GM19328 (cell line): ENCODE measurements around the gene ERAP2.
"Not testable (repeated sequence)": the region's sequence is repeated elsewhere in the genome, so short reads cannot be mapped to it uniquely, and the experiment has no call there.

Experiments
- ATAC-seq: cut with Tn5 transposase; IDR thresholded peaks from one replicate; pipeline ENCODE4 v1.9.1; 2021; ENCODE audit warnings: mild to moderate bottlenecking, moderate library complexity; ENCODE audit not compliant: unreplicated experiment

ERAP2 gene

GRCh38 chr5:96861076-96861475, 15.2 kb upstream of the ERAP2 start:
- ATAC-seq: no peak

- no peak for ATAC-seq
Measured at GRCh38 chr5:96863114-96863513, 13.2 kb upstream of the ERAP2 start.

GRCh38 chr5:96863949-96864584, 12.2 kb upstream of the ERAP2 start:
- no peak for ATAC-seq

GRCh38 chr5:96864922-96865530, 11.3 kb upstream of the ERAP2 start:
- ATAC-seq: no peak

GRCh38 chr5:96868603-96869371, 7.5 kb upstream of the ERAP2 start:
- peak; percentile 77 for ATAC-seq

- ATAC-seq: no peak
Measured at GRCh38 chr5:96869372-96869641, 7.0 kb upstream of the ERAP2 start.

GRCh38 chr5:96870094-96871026, 5.9 kb upstream of the ERAP2 start:
- peak; percentile 56 for ATAC-seq

GRCh38 chr5:96871027-96871399, 5.3 kb upstream of the ERAP2 start:
- no peak for ATAC-seq

- no peak for ATAC-seq
Measured at GRCh38 chr5:96871686-96872085, 4.6 kb upstream of the ERAP2 start.

GRCh38 chr5:96873449-96873848, 2.9 kb upstream of the ERAP2 start:
- ATAC-seq: no peak

GRCh38 chr5:96874631-96875030, 1.7 kb upstream of the ERAP2 start:
- ATAC-seq: no peak

- ATAC-seq: no peak
Measured at GRCh38 chr5:96875791-96876291, 459 bp upstream of the ERAP2 start.

- ATAC-seq: not testable (repeated sequence)
Measured at GRCh38 chr5:96876977-96877469, 723 bp downstream of the ERAP2 start.

- no peak for ATAC-seq
Measured at GRCh38 chr5:96879665-96880064, 3.4 kb downstream of the ERAP2 start.

- ATAC-seq: no peak
Measured at GRCh38 chr5:96880444-96881164, 4.3 kb downstream of the ERAP2 start.

- ATAC-seq: no peak
Measured at GRCh38 chr5:96881511-96882115, 5.3 kb downstream of the ERAP2 start.

GRCh38 chr5:96883871-96884270, 7.6 kb downstream of the ERAP2 start:
- no peak for ATAC-seq

- no peak for ATAC-seq
Measured at GRCh38 chr5:96884995-96885394, 8.7 kb downstream of the ERAP2 start.

GRCh38 chr5:96885518-96886338, 9.4 kb downstream of the ERAP2 start:
- ATAC-seq: peak; percentile 77
